Fibroblast of mammary gland (primary cell): ENCODE data around the gene MED14.

Source experiments
- DNase-seq: peaks from one replicate; pipeline ENCODE4 v3.0.0-alpha.2; 2010; ENCODE audit warnings: low read depth
- H3K4me3 ChIP-seq: 2 replicates; pipeline ENCODE4 v1.5.1; 2011; ENCODE audit warnings: low read depth, mild to moderate bottlenecking, low read length, moderate library complexity; ENCODE audit not compliant: control insufficient read depth
- TF ChIP-seq, protein P1 (sequence below): conservative IDR thresholded peaks from 2 replicates; pipeline ENCODE4 v1.5.1; 2011; ENCODE audit warnings: low read depth, low read length, inconsistent platforms; ENCODE audit not compliant: control insufficient read depth, insufficient read depth

MED14 gene

DNA sequence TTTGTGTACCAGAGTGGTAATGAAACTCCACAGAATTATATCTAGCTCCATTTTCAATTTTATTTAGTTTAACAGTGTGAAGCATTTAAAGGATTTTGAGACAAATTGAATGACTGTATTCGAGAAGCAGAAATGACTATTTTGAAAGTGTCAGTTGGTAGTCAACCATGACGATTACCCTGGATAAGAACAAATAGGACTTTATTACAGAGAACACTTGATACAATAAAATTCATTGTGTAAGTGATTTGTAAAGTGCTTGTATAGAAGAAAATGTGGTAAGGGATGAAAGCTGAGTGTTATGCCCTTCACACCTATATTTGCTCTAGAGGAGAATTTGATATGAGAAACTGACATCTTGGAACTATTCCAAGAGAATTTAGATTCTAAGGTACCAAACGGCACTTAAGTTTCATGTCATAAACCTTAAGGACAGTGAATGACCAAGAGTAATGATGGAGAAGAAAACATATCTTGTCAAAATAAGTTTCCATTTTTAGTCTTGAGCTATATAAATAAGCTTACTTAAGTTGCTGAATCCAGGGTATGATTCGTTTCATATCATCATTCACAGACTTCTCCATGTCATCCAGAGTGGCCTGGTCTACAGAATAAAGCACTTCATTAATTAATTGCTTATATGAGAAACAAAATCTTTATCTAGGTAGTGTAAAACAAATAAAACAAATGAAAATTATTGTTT lies 34.6 kb downstream of the MED14 start:
- TF ChIP-seq, protein P1, sequence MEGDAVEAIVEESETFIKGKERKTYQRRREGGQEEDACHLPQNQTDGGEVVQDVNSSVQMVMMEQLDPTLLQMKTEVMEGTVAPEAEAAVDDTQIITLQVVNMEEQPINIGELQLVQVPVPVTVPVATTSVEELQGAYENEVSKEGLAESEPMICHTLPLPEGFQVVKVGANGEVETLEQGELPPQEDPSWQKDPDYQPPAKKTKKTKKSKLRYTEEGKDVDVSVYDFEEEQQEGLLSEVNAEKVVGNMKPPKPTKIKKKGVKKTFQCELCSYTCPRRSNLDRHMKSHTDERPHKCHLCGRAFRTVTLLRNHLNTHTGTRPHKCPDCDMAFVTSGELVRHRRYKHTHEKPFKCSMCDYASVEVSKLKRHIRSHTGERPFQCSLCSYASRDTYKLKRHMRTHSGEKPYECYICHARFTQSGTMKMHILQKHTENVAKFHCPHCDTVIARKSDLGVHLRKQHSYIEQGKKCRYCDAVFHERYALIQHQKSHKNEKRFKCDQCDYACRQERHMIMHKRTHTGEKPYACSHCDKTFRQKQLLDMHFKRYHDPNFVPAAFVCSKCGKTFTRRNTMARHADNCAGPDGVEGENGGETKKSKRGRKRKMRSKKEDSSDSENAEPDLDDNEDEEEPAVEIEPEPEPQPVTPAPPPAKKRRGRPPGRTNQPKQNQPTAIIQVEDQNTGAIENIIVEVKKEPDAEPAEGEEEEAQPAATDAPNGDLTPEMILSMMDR: no peak
- no peak for DNase-seq
- H3K4me3 ChIP-seq: no peak overlapping the region

DNA sequence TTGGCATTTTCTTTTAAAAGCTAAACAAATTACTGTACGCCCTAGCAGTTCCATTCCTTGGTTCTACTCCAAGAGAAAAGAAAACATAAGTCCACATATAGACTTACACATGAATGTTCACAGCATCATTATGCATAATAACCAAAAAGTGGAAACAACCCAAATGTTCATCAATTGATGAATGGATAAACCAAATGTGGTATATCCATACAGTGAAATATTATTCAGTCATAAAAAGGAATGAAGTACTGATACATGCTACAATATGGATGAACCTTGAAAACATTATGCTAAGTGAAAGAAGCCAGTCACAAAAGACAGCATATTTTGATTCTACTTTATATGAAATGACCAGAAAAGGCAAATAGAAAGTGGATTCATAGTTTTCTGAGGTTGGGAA lies 36.5 kb downstream of the MED14 start:
- TF ChIP-seq, protein P1: no peak
- DNase-seq: no peak
- H3K4me3 ChIP-seq: no peak overlapping the region

DNA sequence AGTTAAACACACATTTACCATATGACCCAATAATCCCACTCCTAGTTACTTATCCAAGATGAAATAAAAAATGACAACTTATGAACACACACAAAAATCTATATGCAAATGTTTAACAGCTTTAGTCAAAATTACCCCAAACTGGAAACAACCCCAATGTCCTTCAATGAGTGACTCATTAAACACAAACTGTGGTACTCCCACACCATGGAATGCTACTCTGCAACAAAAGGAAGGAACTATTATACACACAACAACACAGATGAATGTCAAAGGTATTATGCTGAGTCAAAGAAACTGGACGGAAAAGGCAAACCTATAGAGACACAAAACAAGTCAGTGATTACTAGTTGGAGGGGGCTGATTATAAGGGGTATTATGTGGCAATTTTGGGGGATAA lies 40.5 kb downstream of the MED14 start:
- peak; percentile 18 for DNase-seq
- TF ChIP-seq, protein P1: no peak
- H3K4me3 ChIP-seq: no peak overlapping the region

DNA sequence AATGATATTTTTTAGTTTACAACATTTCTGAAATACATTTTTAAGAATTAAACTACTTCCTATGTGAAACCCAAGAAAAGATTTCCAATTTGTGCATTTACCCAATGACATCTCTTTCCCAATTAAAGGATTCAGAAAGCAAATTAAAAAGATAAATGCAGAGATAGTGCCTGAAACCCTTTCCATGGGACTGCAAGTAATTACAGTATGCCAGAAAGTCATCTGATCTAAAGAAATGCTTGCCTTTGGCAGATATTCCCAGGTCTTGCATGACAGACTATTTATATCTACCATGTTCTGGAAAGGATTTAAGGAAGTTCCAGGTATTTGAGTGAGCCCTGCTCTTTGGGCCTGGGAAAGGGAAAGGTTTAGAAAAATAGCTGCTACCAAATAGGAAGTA lies 46.4 kb downstream of the MED14 start:
- no peak overlapping the region for H3K4me3 ChIP-seq
- TF ChIP-seq, protein P1: no peak
- DNase-seq: no peak

DNA sequence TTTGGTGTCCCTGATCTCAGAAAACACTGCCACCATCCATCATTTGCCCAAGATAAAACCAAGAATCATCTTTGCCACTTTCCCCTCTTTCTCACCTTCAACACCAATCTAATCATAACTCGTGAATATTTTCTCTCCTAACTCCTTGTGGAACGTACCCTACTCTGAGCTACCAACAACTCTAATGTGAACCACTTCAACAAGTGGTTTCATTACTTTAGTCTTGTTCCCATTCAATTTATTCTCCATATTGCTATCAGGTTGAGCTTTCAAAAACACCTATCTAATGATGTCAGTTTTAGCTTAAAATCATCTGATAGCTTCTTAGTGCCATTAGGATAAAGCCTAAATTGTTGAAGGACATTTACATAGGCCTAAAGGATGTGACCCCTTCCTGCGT lies 48.2 kb downstream of the MED14 start:
- TF ChIP-seq, protein P1: no peak
- DNase-seq: no peak
- no peak overlapping the region for H3K4me3 ChIP-seq

DNA sequence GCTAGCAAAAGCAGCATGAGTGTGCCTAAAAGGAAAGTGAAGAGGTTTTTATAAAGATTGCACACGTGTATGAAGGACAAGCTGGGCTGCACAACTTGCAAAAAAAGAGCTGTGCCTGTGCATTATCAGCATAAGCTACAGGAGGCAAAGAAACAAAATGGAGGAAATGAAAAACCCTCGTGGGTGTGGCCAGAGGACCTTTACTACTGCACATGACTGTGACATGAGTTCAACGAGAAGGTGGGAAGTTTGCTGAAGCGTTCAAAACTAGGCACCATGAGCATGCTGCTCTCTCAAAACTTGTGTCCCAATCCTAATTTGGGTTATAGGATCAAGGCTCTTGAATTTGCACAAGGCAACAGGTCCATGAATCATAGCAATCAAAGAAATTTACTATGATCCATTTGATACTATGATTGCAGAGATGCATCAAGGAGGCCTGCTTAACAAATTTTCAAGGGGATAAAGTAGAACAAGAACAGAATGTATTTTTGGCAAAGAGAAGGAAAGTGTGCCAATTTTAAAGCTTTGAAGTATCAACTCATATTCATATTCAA lies 49.9 kb downstream of the MED14 start:
- TF ChIP-seq, protein P1: no peak
- DNase-seq: no peak

More for the DNA sequence above, 49.9 kb downstream of the MED14 start:
- H3K4me3 ChIP-seq: no peak overlapping the region
